HG03095 (cell line): ENCODE measurements around the gene TBX3.

Experiments used
- ATAC-seq: cut with Tn5 transposase; IDR thresholded peaks from one replicate; pipeline ENCODE4 v1.9.1; 2021; ENCODE audit warnings: moderate library complexity; ENCODE audit not compliant: unreplicated experiment

The TBX3 gene

DNA sequence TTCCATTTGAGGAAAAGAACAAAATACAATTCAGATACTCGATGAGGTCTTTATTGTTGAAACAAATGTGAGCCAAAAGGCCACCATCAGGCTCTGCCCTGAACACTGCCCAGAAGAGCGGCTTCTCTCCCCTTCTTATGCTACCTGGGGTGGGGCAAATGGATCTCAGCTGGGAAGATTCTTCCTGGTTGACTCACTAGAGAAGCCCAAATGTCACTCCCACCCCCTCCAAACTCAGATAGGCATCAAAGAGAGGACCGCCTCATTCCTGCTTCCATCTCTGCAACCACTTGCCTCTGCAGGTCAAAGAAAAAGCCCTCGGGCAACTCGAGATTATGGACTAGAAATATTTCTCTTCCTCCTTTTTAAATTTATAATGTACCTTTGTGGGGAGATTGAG, 55.8 kb downstream of the TBX3 start:
- no peak for ATAC-seq

DNA sequence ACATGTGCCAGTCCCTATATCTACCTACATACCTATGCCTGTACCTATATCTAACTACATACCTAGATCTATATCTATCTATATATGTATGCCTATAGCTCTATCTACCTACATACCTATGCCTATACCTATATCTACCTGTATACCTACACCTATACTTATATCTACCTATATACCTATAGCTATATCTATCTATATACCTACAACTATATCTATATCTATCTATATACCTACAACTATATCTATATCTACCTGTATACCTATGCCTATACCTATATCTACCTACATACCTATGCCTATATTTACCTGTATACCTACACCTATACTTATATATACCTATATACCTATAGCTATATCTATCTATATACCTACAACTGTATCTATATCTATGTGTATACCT, 56.6 kb downstream of the TBX3 start:
- no peak for ATAC-seq

- no peak for ATAC-seq
These were observed 58.6 kb downstream of the TBX3 start for GRCh38 chr12:114625294-114625851.

GRCh38 chr12:114623737-114624136, 60.2 kb downstream of the TBX3 start:
- no peak for ATAC-seq
